KMS-11 (cell line): ENCODE data around the gene ASCC1.

Experiments used
- H2AFZ ChIP-seq: fragments of 200-600 bp; sonication (generic); 2 replicates; pipeline ENCODE4 v1.6.1; 2016; ENCODE audit warnings: antibody characterized with exemption, mixed run types, low read depth
- H3K27ac ChIP-seq: fragments of 200-600 bp; sonication (generic); 2 replicates; pipeline ENCODE4 v1.6.1; 2016; ENCODE audit warnings: mild to moderate bottlenecking, mixed run types
- H3K27me3 ChIP-seq: fragments of 200-600 bp; sonication (generic); 2 replicates; pipeline ENCODE4 v1.6.1; 2017; ENCODE audit warnings: mild to moderate bottlenecking, low read depth, mixed run types, moderate library complexity; ENCODE audit not compliant: insufficient read depth
- H3K36me3 ChIP-seq: fragments of 200-600 bp; sonication (generic); 2 replicates; pipeline ENCODE4 v1.6.1; 2017; ENCODE audit warnings: mild to moderate bottlenecking, mixed run types; ENCODE audit not compliant: insufficient read depth
- H3K4me1 ChIP-seq: fragments of 200-600 bp; sonication (generic); 2 replicates; pipeline ENCODE4 v1.6.1; 2016; ENCODE audit warnings: mild to moderate bottlenecking, low read depth, mixed run types; ENCODE audit not compliant: poor library complexity, severe bottlenecking
- H3K4me2 ChIP-seq: fragments of 200-600 bp; sonication (generic); 2 replicates; pipeline ENCODE4 v1.7.0; 2016; ENCODE audit warnings: mild to moderate bottlenecking, mixed run types
- H3K4me3 ChIP-seq: fragments of 200-600 bp; sonication (generic); IDR thresholded peaks from 2 replicates; pipeline ENCODE4 v1.6.1; 2017; ENCODE audit warnings: low read depth, low read length, mixed read lengths; ENCODE audit not compliant: insufficient read depth
- H3K79me2 ChIP-seq: fragments of 200-600 bp; sonication (generic); 2 replicates; pipeline ENCODE4 v1.6.1; 2016; ENCODE audit warnings: low read depth, mixed run types; ENCODE audit not compliant: insufficient read depth
- H3K9ac ChIP-seq: fragments of 200-600 bp; sonication (generic); 2 replicates; pipeline ENCODE4 v1.6.1; 2016; ENCODE audit warnings: mild to moderate bottlenecking, mixed run types
- H4K20me1 ChIP-seq: fragments of 200-600 bp; sonication (generic); 2 replicates; pipeline ENCODE4 v1.6.1; 2016; ENCODE audit warnings: mild to moderate bottlenecking, mixed run types; ENCODE audit not compliant: insufficient read depth
- CTCF ChIP-seq: fragments of 200-600 bp; sonication (generic); conservative IDR thresholded peaks from 2 replicates; pipeline ENCODE4 v1.6.1; 2017; ENCODE audit warnings: low read depth, mild to moderate bottlenecking, antibody characterized with exemption, low read length, moderate library complexity, mixed read lengths

Gene ASCC1

DNA sequence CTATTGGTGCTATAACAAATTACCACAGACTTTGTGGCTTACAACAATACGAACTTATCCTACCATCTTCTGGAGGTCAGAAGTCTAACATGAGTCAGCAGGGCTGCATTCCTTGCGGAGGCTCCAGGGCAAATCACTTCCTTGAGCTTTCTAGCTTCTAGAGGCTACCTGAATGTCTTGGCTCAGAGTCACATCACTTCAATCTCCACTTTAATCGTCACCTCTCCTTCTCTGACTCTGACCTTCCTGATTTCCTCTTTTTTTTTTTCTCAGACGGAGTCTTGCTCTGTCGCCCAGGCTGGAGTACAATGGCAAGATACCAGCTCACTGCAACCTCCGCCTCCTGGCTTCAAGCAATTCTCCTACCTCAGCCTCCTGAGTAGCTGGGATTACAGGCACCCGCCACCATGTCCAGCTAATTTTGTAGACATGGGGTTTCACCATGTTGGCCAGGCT lies 44.9 kb downstream of the ASCC1 start:
- Histone ChIP-seq H3K27me3 (no peaks in the 10 kb centered on the region), H3K27ac (no peak overlapping the region)

GRCh38 chr10:72170733-72171132 lies 45.3 kb downstream of the ASCC1 start:
- H3K79me2 ChIP-seq: no peaks in the 10 kb centered on the region
- H3K9ac ChIP-seq: no peak overlapping the region
- no peak overlapping the region for H3K4me2 ChIP-seq
- no peak overlapping the region for H3K4me3 ChIP-seq
- H4K20me1 ChIP-seq: no peaks in the 10 kb centered on the region
- TF ChIP-seq CTCF: no peak
- no peaks in the 10 kb centered on the region for H3K27me3 ChIP-seq
- H3K27ac ChIP-seq: no peak overlapping the region
- H3K36me3 ChIP-seq: no peaks in the 10 kb centered on the region
- peaks cover 7% of the 10 kb centered on the region for H3K4me1 ChIP-seq
- H2AFZ ChIP-seq: no peak overlapping the region

More for the DNA sequence above, 44.9 kb downstream of the ASCC1 start:
- no peak for TF ChIP-seq CTCF
- H3K4me3 ChIP-seq: no peak overlapping the region
- H4K20me1 ChIP-seq: no peaks in the 10 kb centered on the region
- no peak overlapping the region for H2AFZ ChIP-seq
- no peak overlapping the region for H3K9ac ChIP-seq
- no peak overlapping the region for H3K4me2 ChIP-seq
- no peaks in the 10 kb centered on the region for H3K79me2 ChIP-seq
- no peaks in the 10 kb centered on the region for H3K36me3 ChIP-seq
- peaks cover 7% of the 10 kb centered on the region for H3K4me1 ChIP-seq

DNA sequence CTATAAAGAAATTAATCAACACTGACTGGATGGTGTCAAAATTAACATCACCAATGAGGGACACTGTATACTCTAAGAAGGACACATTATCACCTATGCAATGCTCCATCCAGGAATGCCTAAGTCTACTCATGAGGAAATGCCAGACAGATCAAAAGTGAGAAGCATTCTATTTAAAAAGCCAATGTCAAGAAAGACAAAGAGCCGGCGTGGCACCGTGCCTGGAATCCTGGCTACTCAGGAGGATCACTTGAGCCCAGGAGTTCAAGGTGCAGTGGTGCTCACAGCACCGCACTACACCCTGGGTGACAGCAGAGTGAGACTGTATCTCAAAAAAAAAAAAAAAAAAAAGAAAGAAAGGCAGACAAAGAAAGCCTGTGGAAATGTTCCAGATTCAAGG lies 45.8 kb downstream of the ASCC1 start:
- H3K4me1 ChIP-seq: peaks cover 5% of the 10 kb centered on the region
- H3K4me2 ChIP-seq: no peak overlapping the region
- no peak overlapping the region for H3K9ac ChIP-seq
- no peak for TF ChIP-seq CTCF
- no peak overlapping the region for H3K27ac ChIP-seq
- H3K4me3 ChIP-seq: no peak overlapping the region
- H3K79me2 ChIP-seq: no peaks in the 10 kb centered on the region
- H3K36me3 ChIP-seq: no peaks in the 10 kb centered on the region
- H3K27me3 ChIP-seq: no peaks in the 10 kb centered on the region
- no peak overlapping the region for H2AFZ ChIP-seq
- no peaks in the 10 kb centered on the region for H4K20me1 ChIP-seq

DNA sequence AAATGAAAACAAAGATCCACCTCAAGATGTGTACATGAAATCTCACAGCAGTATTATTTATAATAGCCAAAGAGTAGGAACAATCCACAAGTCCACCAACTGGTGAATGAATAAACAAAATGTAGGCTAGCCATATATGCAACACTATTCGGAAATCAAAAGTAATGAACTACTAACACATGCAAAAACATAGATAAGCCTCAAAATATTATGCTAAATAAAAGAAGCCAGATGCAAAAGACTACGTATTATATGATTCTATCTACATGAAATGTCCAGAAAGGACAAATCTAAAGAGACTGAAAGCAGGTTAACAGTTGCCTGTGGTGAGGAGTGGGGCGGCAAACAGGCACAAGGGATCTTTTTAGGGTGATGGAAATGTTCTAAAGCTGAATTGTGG lies 49.0 kb downstream of the ASCC1 start:
- no peaks in the 10 kb centered on the region for H3K79me2 ChIP-seq
- H3K27ac ChIP-seq: no peak overlapping the region
- no peak overlapping the region for H2AFZ ChIP-seq
- H3K4me2 ChIP-seq: no peak overlapping the region
- no peak overlapping the region for H3K9ac ChIP-seq
- no peaks in the 10 kb centered on the region for H4K20me1 ChIP-seq
- H3K4me1 ChIP-seq: peaks cover 10% of the 10 kb centered on the region
- no peaks in the 10 kb centered on the region for H3K36me3 ChIP-seq
- no peaks in the 10 kb centered on the region for H3K27me3 ChIP-seq
- H3K4me3 ChIP-seq: no peak overlapping the region
- no peak for TF ChIP-seq CTCF

DNA sequence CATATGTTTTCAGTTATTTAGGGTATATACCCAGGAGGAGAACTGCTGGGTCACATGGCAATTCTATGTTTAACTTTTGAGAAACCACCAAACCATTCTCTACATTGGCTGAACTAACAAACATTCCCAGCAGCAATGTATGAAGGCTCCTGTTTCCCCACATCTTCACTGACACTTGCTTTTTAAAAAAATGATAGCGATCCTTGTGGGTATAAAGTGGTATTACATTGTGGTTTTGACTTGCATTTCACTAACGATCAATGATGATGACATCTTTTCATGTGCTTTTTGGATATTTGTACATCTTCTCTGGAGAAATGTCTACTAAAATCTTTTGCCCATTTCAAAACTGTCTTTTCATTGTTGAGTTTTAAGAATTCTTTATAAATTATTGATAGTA lies 51.5 kb downstream of the ASCC1 start:
- no peak overlapping the region for H2AFZ ChIP-seq
- no peak overlapping the region for H3K9ac ChIP-seq
- no peaks in the 10 kb centered on the region for H4K20me1 ChIP-seq
- H3K4me1 ChIP-seq: peaks cover 10% of the 10 kb centered on the region
- H3K4me2 ChIP-seq: peak overlapping the region; percentile 5; the same call in 1 of the 2 replicates
- H3K27me3 ChIP-seq: no peaks in the 10 kb centered on the region
- no peak overlapping the region for H3K27ac ChIP-seq
- H3K4me3 ChIP-seq: no peak overlapping the region
- no peaks in the 10 kb centered on the region for H3K79me2 ChIP-seq
- TF ChIP-seq CTCF: peak; percentile 51
- no peaks in the 10 kb centered on the region for H3K36me3 ChIP-seq
